ENCODE results near the gene CYFIP1. TPM values are rescaled to one million over a fixed set of nuclear protein-coding genes. Genes with fewer than 3 reads are reported as not detected.

CYFIP1 gene
- total and polyA plus RNA-seq, 9 of the 15 experiments (the other 6 are each of a cell fraction or from before 2014, with no cell fraction given) = 3.8 to 59.8 (median 28.3) TPM

DNA sequence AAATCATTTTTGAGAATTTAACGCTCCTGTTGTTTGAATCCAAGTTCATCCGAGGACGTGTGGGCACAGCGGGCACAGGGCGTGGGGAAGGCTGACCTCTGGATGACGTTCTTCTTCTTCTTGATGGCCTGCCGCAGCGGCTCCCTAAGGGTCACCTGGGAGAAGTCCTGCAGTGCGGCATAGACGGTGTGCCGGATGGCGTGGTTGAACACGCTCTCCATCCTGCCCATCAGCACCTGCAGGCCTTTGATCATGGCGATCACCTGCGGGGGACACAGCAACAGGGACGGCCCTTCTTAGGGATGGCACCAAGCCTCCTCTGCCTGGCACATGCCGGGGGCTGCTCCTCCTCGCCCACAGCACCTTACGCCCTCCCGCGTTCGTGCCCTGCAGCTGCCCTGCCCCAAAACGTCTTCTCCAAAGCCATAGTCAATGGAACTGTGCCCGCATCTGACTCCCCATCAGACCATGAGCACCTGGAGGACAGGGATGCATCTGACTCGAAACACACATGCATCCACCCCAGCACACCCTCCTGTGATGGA, 61.5 kb downstream of the CYFIP1 start:
- Histone ChIP-seq H3K4me3 (no peak overlapping the region), H3K27ac (ENCODE audit: extremely low read depth, low read depth, low read length) (no peak overlapping the region), H3K4me1 (replicated peaks in 1 of 2; ENCODE audit: control insufficient read depth in 2 of 2, insufficient read depth in 2 of 2, low read length in 2 of 2) (peaks cover 0 to 5% of the 10 kb centered on the region in 2 experiments; a peak in 1 of 5 replicates), H3K27me3 (ENCODE audit: control insufficient read depth in 2 of 2, insufficient read depth in 2 of 2, low read length in 2 of 2) (no peaks in the 10 kb centered on the region), H3K9me3 (replicated peaks; ENCODE audit: control insufficient read depth, insufficient read depth, low read depth, low read length) (no peaks in the 10 kb centered on the region), H3K9me1 (ENCODE audit: control insufficient read depth, insufficient read depth, low read length) (no peaks in the 10 kb centered on the region), H3K79me2 (ENCODE audit: control insufficient read depth, insufficient read depth, low read length) (no peaks in the 10 kb centered on the region), H3K9ac (ENCODE audit: insufficient read depth in 1 of 2, low read depth in 2 of 2, low read length in 2 of 2) (peak overlapping the region in 1 of 2 experiments; percentile 52; a peak in 1 of 4 replicates), H3K4me2 (ENCODE audit: insufficient read depth, low read length) (no peak overlapping the region), H2AFZ (ENCODE audit: low read depth, low read length) (no peak overlapping the region), H3K36me3 (ENCODE audit: control insufficient read depth, insufficient read depth, low read length) (peaks cover 18% of the 10 kb centered on the region; the same call in 2 of the 3 replicates), H4K20me1 (replicated peaks; ENCODE audit: control insufficient read depth, insufficient read depth, low read length) (no peaks in the 10 kb centered on the region)
- ChIA-PET POLR2A (no interaction called here), CTCF (ENCODE audit: low intra/inter-chr PET ratio) (no interaction called here)
- ATAC-seq (no peak), DNase-seq (ENCODE audit: extremely low read depth in 1 of 4, low spot score in 3 of 4) (no peak), FAIRE-seq (no peak)
- in situ Hi-C loops (cut with MboI) (no loop called here), intact Hi-C loops (cut with micrococcal nuclease) (no loop called here)
- no TSS peak for BruUV-seq (replicated peaks)
- 83% methylated on average over 23 of the region's 25 CpGs for WGBS (ENCODE audit: insufficient coverage, low coverage, missing lambda C conversion rate)
- TF ChIP-seq MTA2 (IDR thresholded peaks at IDR 0.05; ENCODE audit: low read depth) (no peak), MAZ (CRISPR knock-in tag; conservative IDR thresholded peaks at IDR 0.05 in 1 of 2, IDR thresholded peaks at IDR 0.05 in 1 of 2) (no peak), ZNF79 (CRISPR knock-in tag; IDR thresholded peaks at IDR 0.05; ENCODE audit: low read depth) (no peak), ZBTB17 (CRISPR knock-in tag; IDR thresholded peaks at IDR 0.05) (no peak), ZNF830 (CRISPR knock-in tag; IDR thresholded peaks at IDR 0.05) (no peak), ZFX (CRISPR knock-in tag; IDR thresholded peaks at IDR 0.05) (no peak), ZNF583 (CRISPR knock-in tag; IDR thresholded peaks at IDR 0.05) (no peak), PTRF (tag; IDR thresholded peaks at IDR 0.05) (no peak), CEBPG (CRISPR knock-in tag; IDR thresholded peaks at IDR 0.05) (no peak), CEBPG (tag; conservative IDR thresholded peaks at IDR 0.05 in 1 of 2, IDR thresholded peaks at IDR 0.05 in 1 of 2) (no peak)
- TF ChIP-seq, protein P1, sequence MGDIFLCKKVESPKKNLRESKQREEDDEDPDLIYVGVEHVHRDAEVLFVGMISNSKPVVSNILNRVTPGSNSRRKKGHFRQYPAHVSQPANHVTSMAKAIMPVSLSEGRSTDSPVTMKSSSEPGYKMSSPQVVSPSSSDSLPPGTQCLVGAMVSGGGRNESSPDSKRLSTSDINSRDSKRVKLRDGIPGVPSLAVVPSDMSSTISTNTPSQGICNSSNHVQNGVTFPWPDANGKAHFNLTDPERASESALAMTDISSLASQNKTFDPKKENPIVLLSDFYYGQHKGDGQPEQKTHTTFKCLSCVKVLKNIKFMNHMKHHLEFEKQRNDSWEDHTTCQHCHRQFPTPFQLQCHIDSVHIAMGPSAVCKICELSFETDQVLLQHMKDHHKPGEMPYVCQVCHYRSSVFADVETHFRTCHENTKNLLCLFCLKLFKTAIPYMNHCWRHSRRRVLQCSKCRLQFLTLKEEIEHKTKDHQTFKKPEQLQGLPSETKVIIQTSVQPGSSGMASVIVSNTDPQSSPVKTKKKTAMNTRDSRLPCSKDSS (IDR thresholded peaks at IDR 0.05; ENCODE audit: low read depth, partially characterized antibody) = no peak
- TF ChIP-seq, protein P2, sequence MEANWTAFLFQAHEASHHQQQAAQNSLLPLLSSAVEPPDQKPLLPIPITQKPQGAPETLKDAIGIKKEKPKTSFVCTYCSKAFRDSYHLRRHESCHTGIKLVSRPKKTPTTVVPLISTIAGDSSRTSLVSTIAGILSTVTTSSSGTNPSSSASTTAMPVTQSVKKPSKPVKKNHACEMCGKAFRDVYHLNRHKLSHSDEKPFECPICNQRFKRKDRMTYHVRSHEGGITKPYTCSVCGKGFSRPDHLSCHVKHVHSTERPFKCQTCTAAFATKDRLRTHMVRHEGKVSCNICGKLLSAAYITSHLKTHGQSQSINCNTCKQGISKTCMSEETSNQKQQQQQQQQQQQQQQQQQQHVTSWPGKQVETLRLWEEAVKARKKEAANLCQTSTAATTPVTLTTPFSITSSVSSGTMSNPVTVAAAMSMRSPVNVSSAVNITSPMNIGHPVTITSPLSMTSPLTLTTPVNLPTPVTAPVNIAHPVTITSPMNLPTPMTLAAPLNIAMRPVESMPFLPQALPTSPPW (CRISPR knock-in tag; IDR thresholded peaks at IDR 0.05) = no peak
- TF ChIP-seq, protein P3, sequence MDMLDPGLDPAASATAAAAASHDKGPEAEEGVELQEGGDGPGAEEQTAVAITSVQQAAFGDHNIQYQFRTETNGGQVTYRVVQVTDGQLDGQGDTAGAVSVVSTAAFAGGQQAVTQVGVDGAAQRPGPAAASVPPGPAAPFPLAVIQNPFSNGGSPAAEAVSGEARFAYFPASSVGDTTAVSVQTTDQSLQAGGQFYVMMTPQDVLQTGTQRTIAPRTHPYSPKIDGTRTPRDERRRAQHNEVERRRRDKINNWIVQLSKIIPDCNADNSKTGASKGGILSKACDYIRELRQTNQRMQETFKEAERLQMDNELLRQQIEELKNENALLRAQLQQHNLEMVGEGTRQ (CRISPR knock-in tag; IDR thresholded peaks at IDR 0.05) = no peak
- TF ChIP-seq, protein P4, sequence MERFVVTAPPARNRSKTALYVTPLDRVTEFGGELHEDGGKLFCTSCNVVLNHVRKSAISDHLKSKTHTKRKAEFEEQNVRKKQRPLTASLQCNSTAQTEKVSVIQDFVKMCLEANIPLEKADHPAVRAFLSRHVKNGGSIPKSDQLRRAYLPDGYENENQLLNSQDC (CRISPR knock-in tag; IDR thresholded peaks at IDR 0.05) = no peak

Measured in K562 (cell line).